Measurements from ENCODE around the gene BCL7B.

BCL7B gene

GRCh38 chr7:73549176-73549575, 8.3 kb downstream of the BCL7B start:
- ChIA-PET CTCF (interaction anchor here (0.6 kb wide), 1 partner anchor 122 kb away, joined by 5 read pairs; no protein-coding TSS in a partner anchor), POLR2A (no interaction called here)
- Histone ChIP-seq H3K9me3 (ENCODE audit: control insufficient read depth, insufficient read depth, low read depth, low read length) (no peaks in the 10 kb centered on the region), H3K4me3 (ENCODE audit: low read depth, low read length) (no peak overlapping the region), H3K4me1 (ENCODE audit: control insufficient read depth, insufficient read depth, low read length) (no peaks in the 10 kb centered on the region), H3K36me3 (ENCODE audit: control insufficient read depth in 2 of 2, insufficient read depth in 1 of 2, low read length in 2 of 2) (peaks cover 20 to 25% of the 10 kb centered on the region in 2 experiments; a peak in 2 of 3 replicates), H3K27ac (ENCODE audit: extremely low read depth, low read depth, low read length) (no peak overlapping the region)
- TF ChIP-seq HOXD13 (CRISPR knock-in tag; IDR thresholded peaks at IDR 0.05; ENCODE audit: borderline replicate concordance) (no peak), ZNF544 (tag by site-specific recombination; IDR thresholded peaks at IDR 0.05) (no peak), ZNF707 (tag by site-specific recombination; IDR thresholded peaks at IDR 0.05) (no peak), ZNF530 (tag by site-specific recombination; IDR thresholded peaks at IDR 0.05; ENCODE audit: low read depth) (no peak)
- TF ChIP-seq, protein P1, sequence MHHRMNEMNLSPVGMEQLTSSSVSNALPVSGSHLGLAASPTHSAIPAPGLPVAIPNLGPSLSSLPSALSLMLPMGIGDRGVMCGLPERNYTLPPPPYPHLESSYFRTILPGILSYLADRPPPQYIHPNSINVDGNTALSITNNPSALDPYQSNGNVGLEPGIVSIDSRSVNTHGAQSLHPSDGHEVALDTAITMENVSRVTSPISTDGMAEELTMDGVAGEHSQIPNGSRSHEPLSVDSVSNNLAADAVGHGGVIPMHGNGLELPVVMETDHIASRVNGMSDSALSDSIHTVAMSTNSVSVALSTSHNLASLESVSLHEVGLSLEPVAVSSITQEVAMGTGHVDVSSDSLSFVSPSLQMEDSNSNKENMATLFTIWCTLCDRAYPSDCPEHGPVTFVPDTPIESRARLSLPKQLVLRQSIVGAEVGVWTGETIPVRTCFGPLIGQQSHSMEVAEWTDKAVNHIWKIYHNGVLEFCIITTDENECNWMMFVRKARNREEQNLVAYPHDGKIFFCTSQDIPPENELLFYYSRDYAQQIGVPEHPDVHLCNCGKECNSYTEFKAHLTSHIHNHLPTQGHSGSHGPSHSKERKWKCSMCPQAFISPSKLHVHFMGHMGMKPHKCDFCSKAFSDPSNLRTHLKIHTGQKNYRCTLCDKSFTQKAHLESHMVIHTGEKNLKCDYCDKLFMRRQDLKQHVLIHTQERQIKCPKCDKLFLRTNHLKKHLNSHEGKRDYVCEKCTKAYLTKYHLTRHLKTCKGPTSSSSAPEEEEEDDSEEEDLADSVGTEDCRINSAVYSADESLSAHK (tag by site-specific recombination; IDR thresholded peaks at IDR 0.05) = no peak

DNA sequence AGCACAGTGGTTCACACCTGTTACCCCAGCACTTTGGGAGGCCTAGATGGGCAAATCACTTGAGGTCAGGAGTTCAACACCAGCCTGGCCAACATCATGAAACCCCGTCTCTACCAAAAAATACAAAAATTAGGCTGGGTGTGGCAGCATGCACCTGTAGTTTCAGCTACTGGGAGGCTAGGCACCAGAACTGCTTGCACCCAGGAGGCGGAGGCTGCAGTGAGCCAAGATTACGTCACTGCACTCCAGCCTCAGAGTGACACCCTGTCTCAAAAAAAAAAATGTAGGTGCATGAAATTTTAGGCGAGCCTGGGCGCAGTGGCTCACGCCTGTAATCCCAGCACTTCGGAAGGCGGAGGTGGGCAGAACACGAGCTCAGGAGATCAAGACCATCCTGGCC, 9.6 kb downstream of the BCL7B start:
- ChIA-PET POLR2A (interaction anchor here (1.3 kb wide), 1 partner anchor 25 kb away, joined by 8 read pairs; the partner anchor contains the start of gene BAZ1B), CTCF (interaction anchor here (2.0 kb wide), 1 partner anchor 59 kb away, joined by 6 read pairs; no protein-coding TSS in a partner anchor)
- H3K9me3 ChIP-seq (ENCODE audit: control insufficient read depth, insufficient read depth, low read depth, low read length) = no peaks in the 10 kb centered on the region
- H3K4me1 ChIP-seq (ENCODE audit: control insufficient read depth, insufficient read depth, low read length) = no peaks in the 10 kb centered on the region
- H3K4me3 ChIP-seq (ENCODE audit: low read depth, low read length) = no peak overlapping the region
- no peak for TF ChIP-seq ZNF571 (tag by site-specific recombination; IDR thresholded peaks at IDR 0.05)
- TF ChIP-seq ZNF621 (tag by site-specific recombination; IDR thresholded peaks at IDR 0.05) = no peak
- 0 out of 2 replicates have a peak, but pooled peaks have one; percentile 24 for TF ChIP-seq SCRT2 (tag by site-specific recombination; IDR thresholded peaks at IDR 0.05)
- TF ChIP-seq SALL2 (tag by site-specific recombination; IDR thresholded peaks at IDR 0.05; ENCODE audit: borderline replicate concordance) = no peak
- TF ChIP-seq ZNF398 (tag by site-specific recombination; IDR thresholded peaks at IDR 0.05) = no peak
- H3K36me3 ChIP-seq (ENCODE audit: control insufficient read depth in 2 of 2, insufficient read depth in 1 of 2, low read length in 2 of 2) = peaks cover 22 to 32% of the 10 kb centered on the region in 2 experiments; a peak in 2 of 3 replicates
- no peak overlapping the region for H3K27ac ChIP-seq (ENCODE audit: extremely low read depth, low read depth, low read length)

DNA sequence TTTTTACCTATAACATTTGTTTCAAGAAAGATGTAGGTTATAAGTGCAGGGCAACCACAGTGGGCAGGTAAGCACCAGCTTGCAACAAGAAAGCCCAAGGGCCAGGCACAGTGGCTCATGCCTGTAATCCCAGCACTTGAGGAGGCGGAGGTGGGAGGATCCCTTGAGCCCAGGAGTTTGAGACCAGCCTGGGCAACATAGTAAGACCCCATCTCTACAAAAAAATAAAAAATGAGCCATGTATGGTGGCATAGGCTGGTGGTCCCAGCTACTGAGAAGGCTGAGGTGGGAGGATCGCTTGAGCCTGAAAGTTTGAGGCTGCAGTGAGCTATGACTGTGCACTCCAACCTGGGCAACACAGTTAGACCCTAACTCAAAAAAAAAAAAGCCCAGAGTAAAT, 12.8 kb downstream of the BCL7B start:
- TF ChIP-seq ZNF121 (tag by site-specific recombination; IDR thresholded peaks at IDR 0.05) (peak; percentile 98), ZBTB11 (tag by site-specific recombination; conservative IDR thresholded peaks at IDR 0.05; ENCODE audit: low read depth) (no peak)
- Histone ChIP-seq H3K36me3 (ENCODE audit: control insufficient read depth in 2 of 2, insufficient read depth in 1 of 2, low read length in 2 of 2) (peaks cover 11 to 37% of the 10 kb centered on the region in 2 experiments), H3K4me3 (ENCODE audit: low read depth, low read length) (no peak overlapping the region), H3K4me1 (ENCODE audit: control insufficient read depth, insufficient read depth, low read length) (no peaks in the 10 kb centered on the region), H3K27ac (ENCODE audit: extremely low read depth, low read depth, low read length) (no peak overlapping the region), H3K9me3 (ENCODE audit: control insufficient read depth, insufficient read depth, low read depth, low read length) (no peaks in the 10 kb centered on the region)
- ChIA-PET POLR2A (no interaction called here), CTCF (interaction anchor here (0.6 to 0.7 kb wide), 3 partner anchors 22 to 477 kb away, joined by 3 to 4 read pairs (median 3); no protein-coding TSS in a partner anchor)
